HG02840 (cell line): ENCODE measurements around the gene PITPNM1.
A peak's percentile ranks its signal among the peaks of the same experiment; 100 is the strongest.
"Not testable (repeated sequence)": the region's sequence is repeated elsewhere in the genome, so short reads cannot be mapped to it uniquely, and the experiment has no call there.

Experiments used
- ATAC-seq: cut with Tn5 transposase; IDR thresholded peaks from one replicate; pipeline ENCODE4 v1.9.1; 2021; ENCODE audit warnings: mild to moderate bottlenecking, moderate library complexity, moderate number of reproducible peaks; ENCODE audit not compliant: unreplicated experiment, low FRiP score

The PITPNM1 gene

GRCh38 chr11:67468456-67468758 lies 36.8 kb downstream of the PITPNM1 start:
- no peak for ATAC-seq

GRCh38 chr11:67468056-67468455 lies 37.1 kb downstream of the PITPNM1 start:
- no peak for ATAC-seq

GRCh38 chr11:67466962-67467771 lies 38.0 kb downstream of the PITPNM1 start:
- no peak for ATAC-seq

- ATAC-seq = no peak
Measured at GRCh38 chr11:67466367-67466766, 38.8 kb downstream of the PITPNM1 start.

GRCh38 chr11:67465530-67465929 lies 39.6 kb downstream of the PITPNM1 start:
- not testable (repeated sequence) for ATAC-seq

GRCh38 chr11:67465189-67465510 lies 40.0 kb downstream of the PITPNM1 start:
- ATAC-seq = no peak

GRCh38 chr11:67464411-67465188 lies 40.6 kb downstream of the PITPNM1 start:
- ATAC-seq = peak; percentile 40

GRCh38 chr11:67463680-67464410 lies 41.3 kb downstream of the PITPNM1 start:
- ATAC-seq = no peak

- ATAC-seq = no peak
Measured at GRCh38 chr11:67463186-67463585, 42.0 kb downstream of the PITPNM1 start.

GRCh38 chr11:67458266-67458665 lies 46.9 kb downstream of the PITPNM1 start:
- no peak for ATAC-seq

- ATAC-seq = no peak
Measured at GRCh38 chr11:67457453-67457852, 47.7 kb downstream of the PITPNM1 start.

GRCh38 chr11:67456068-67456705 lies 49.0 kb downstream of the PITPNM1 start:
- ATAC-seq = no peak

- ATAC-seq = no peak
Measured at GRCh38 chr11:67455054-67455453, 50.1 kb downstream of the PITPNM1 start, which contains the start of gene CABP4. TSS of gene CABP4 (plus strand) at chr11:67455354. CDS start at chr11:67455424, 70 bp downstream.

- no peak for ATAC-seq
Measured at GRCh38 chr11:67453816-67454732, 51.1 kb downstream of the PITPNM1 start.

- ATAC-seq = no peak
Measured at GRCh38 chr11:67452141-67452952, 52.8 kb downstream of the PITPNM1 start, which contains the start of gene GPR152. TSS of gene GPR152 (minus strand) at chr11:67452729. CDS start at chr11:67452724, 5 bp downstream.

GRCh38 chr11:67451658-67451976 lies 53.5 kb downstream of the PITPNM1 start:
- ATAC-seq = no peak

- no peak for ATAC-seq
Measured at GRCh38 chr11:67450796-67451657, 54.1 kb downstream of the PITPNM1 start.
